ENCODE data around the gene SMTNL2.

SMTNL2 gene

GRCh38 chr17:4584101-4584916 lies at the start of gene SMTNL2:
Gene SMTNL2 (plus strand): TSS chr17:4584529. CDS start chr17:4584606, 77 bp downstream.
- POLR2A ChIA-PET = interaction anchor here (0.5 kb wide), 1 partner anchor 17 kb away, joined by 3 read pairs; no protein-coding TSS in a partner anchor
- no peak for TF ChIP-seq CTCF (IDR thresholded peaks at IDR 0.05; ENCODE audit: insufficient read depth, low read length, missing control alignments)
- no peak for DNase-seq (ENCODE audit: low read depth, low spot score)
- H3K4me3 ChIP-seq (ENCODE audit: low read depth, low read length) = no peak within 1 kb of the TSS
- CTCF ChIA-PET = interaction anchor here (1.2 to 1.5 kb wide), 2 partner anchors 14 to 18 kb away, joined by 3 to 6 read pairs; no protein-coding TSS in a partner anchor

- no peak for DNase-seq (ENCODE audit: low read depth, low spot score)
- POLR2A ChIA-PET = interaction anchor here (0.8 kb wide), 1 partner anchor 10 kb away, joined by 5 read pairs; no protein-coding TSS in a partner anchor
- CTCF ChIA-PET = interaction anchor here (0.8 kb wide), 1 partner anchor 30 kb away, joined by 3 read pairs; no protein-coding TSS in a partner anchor
- H3K4me3 ChIP-seq (ENCODE audit: low read depth, low read length) = no peak overlapping the region
- no peak for TF ChIP-seq CTCF (IDR thresholded peaks at IDR 0.05; ENCODE audit: insufficient read depth, low read length, missing control alignments)
Measured at GRCh38 chr17:4534928-4535666, 49.2 kb upstream of the SMTNL2 start.

GRCh38 chr17:4535667-4536258 lies 48.6 kb upstream of the SMTNL2 start:
- ChIA-PET CTCF (no interaction called here), POLR2A (no interaction called here)
- TF ChIP-seq CTCF (IDR thresholded peaks at IDR 0.05; ENCODE audit: insufficient read depth, low read length, missing control alignments) = no peak
- no peak for DNase-seq (ENCODE audit: low read depth, low spot score)
- no peak overlapping the region for H3K4me3 ChIP-seq (ENCODE audit: low read depth, low read length)

GRCh38 chr17:4536259-4536741 lies 48.0 kb upstream of the SMTNL2 start:
- CTCF ChIA-PET = no interaction called here
- DNase-seq (ENCODE audit: low read depth, low spot score) = no peak
- POLR2A ChIA-PET = interaction anchor here (0.6 kb wide), 1 partner anchor 36 kb away, joined by 4 read pairs; no protein-coding TSS in a partner anchor
- H3K4me3 ChIP-seq (ENCODE audit: low read depth, low read length) = no peak overlapping the region
- TF ChIP-seq CTCF (IDR thresholded peaks at IDR 0.05; ENCODE audit: insufficient read depth, low read length, missing control alignments) = no peak

- no peak for DNase-seq (ENCODE audit: low read depth, low spot score)
- POLR2A ChIA-PET = interaction anchor here (0.6 to 1.2 kb wide), 2 partner anchors 19 to 37 kb away, joined by 4 read pairs; partner anchors contain the start of gene MYBBP1A
- H3K4me3 ChIP-seq (ENCODE audit: low read depth, low read length) = no peak overlapping the region
- CTCF ChIA-PET = no interaction called here
- no peak for TF ChIP-seq CTCF (IDR thresholded peaks at IDR 0.05; ENCODE audit: insufficient read depth, low read length, missing control alignments)
Measured at GRCh38 chr17:4536742-4537411, 47.5 kb upstream of the SMTNL2 start.

All from AG04449 (cell line).